HepG2 (cell line): ENCODE measurements around the gene WNK4. TPM values are rescaled to one million over a fixed set of nuclear protein-coding genes. Genes with fewer than 3 reads are reported as not detected.

Experiments
- ADNP ChIP-seq: sonication (generic); formaldehyde crosslinking; IDR thresholded peaks from 2 replicates; pipeline ENCODE4 v1.4.0; 2020; ENCODE audit warnings: missing genetic modification reagents
- ATF1 ChIP-seq: IDR thresholded peaks from 2 replicates; pipeline ENCODE4 v1.6.1; 2016; ENCODE audit warnings: mild to moderate bottlenecking, control low read depth
- ETV5 ChIP-seq: IDR thresholded peaks from 2 replicates; pipeline ENCODE4 v1.6.1; 2018; ENCODE audit warnings: missing biosample characterization, missing genetic modification reagents, inconsistent platforms, borderline replicate concordance
- EZH2 ChIP-seq: conservative IDR thresholded peaks from 2 replicates; pipeline ENCODE4 v1.6.1; 2012; ENCODE audit warnings: mild to moderate bottlenecking, low read depth, low read length, moderate library complexity
- GFI1 ChIP-seq: sonication (generic); formaldehyde crosslinking; IDR thresholded peaks from 2 replicates; pipeline ENCODE4 v1.5.0; 2020; ENCODE audit warnings: missing genetic modification reagents, mild to moderate bottlenecking, borderline replicate concordance
- KLF15 ChIP-seq: sonication (generic); formaldehyde crosslinking; IDR thresholded peaks from 2 replicates; pipeline ENCODE4 v1.8.1; 2023; ENCODE audit warnings: borderline replicate concordance, mild to moderate bottlenecking, inconsistent platforms, missing genetic modification reagents, mixed read lengths
- NCOR1 ChIP-seq: fragments of 200-600 bp; sonication (generic); IDR thresholded peaks from 2 replicates; pipeline ENCODE4 v1.7.0; 2017; ENCODE audit warnings: antibody characterized with exemption, low read length, borderline replicate concordance
- NFE2L2 ChIP-seq: fragments of 150-350 bp; IDR thresholded peaks from 2 replicates; pipeline ENCODE4 v1.6.1; 2014; ENCODE audit warnings: low read length
- NFIC ChIP-seq: IDR thresholded peaks from 2 replicates; pipeline ENCODE4 v1.6.1; 2012; ENCODE audit warnings: mild to moderate bottlenecking, low read length, inconsistent platforms
- NFKB2 ChIP-seq: sonication (generic); formaldehyde crosslinking; IDR thresholded peaks from 2 replicates; pipeline ENCODE4 v1.4.0; 2020; ENCODE audit warnings: missing genetic modification reagents, borderline replicate concordance
- POGZ ChIP-seq: sonication (generic); formaldehyde crosslinking; IDR thresholded peaks from 2 replicates; pipeline ENCODE4 v1.4.0; 2020; ENCODE audit warnings: mild to moderate bottlenecking, missing genetic modification reagents
- TCF7L2 ChIP-seq: IDR thresholded peaks from 2 replicates; pipeline ENCODE4 v1.6.1; 2011; ENCODE audit warnings: mild to moderate bottlenecking, low read depth, low read length, moderate library complexity
- ZKSCAN8 ChIP-seq: IDR thresholded peaks from 2 replicates; pipeline ENCODE4 v1.6.1; 2016; ENCODE audit warnings: borderline replicate concordance, missing genetic modification reagents, missing compliant biosample characterization
- ZNF18 ChIP-seq: sonication (generic); formaldehyde crosslinking; IDR thresholded peaks from 2 replicates; pipeline ENCODE4 v1.8.0; 2022; ENCODE audit warnings: mild to moderate bottlenecking, missing genetic modification reagents; ENCODE audit not compliant: insufficient replicate concordance
- ZNF501 ChIP-seq: sonication (generic); formaldehyde crosslinking; IDR thresholded peaks from 2 replicates; pipeline ENCODE4 v1.5.1; 2020; ENCODE audit warnings: mild to moderate bottlenecking, moderate library complexity, missing genetic modification reagents
- ZNF549 ChIP-seq: sonication (generic); formaldehyde crosslinking; IDR thresholded peaks from 2 replicates; pipeline ENCODE4 v1.5.0; 2020; ENCODE audit warnings: missing genetic modification reagents
- ZNF563 ChIP-seq: sonication (generic); formaldehyde crosslinking; IDR thresholded peaks from 2 replicates; pipeline ENCODE4 v1.8.0; 2022; ENCODE audit warnings: mild to moderate bottlenecking, moderate library complexity, missing genetic modification reagents
- ZNF607 ChIP-seq: sonication (generic); formaldehyde crosslinking; IDR thresholded peaks from 2 replicates; pipeline ENCODE4 v1.5.1; 2020; ENCODE audit warnings: missing genetic modification reagents, mild to moderate bottlenecking, borderline replicate concordance
- ZXDC ChIP-seq: sonication (generic); formaldehyde crosslinking; IDR thresholded peaks from 2 replicates; pipeline ENCODE4 v1.5.0; 2020; ENCODE audit warnings: mild to moderate bottlenecking, missing genetic modification reagents
- polyA plus RNA-seq, 8 experiments: library from polyadenylated mRNA; depleted of rRNA in 3 of 8; stranded (reverse) in 7 of 8; unstranded in 1 of 8; fragments of >200 nt; fragmentation: Illumina TruSeq in 4 of 8; extraction: Trizol in 4 of 8; gene quantifications; 2 replicates each; pipeline versions ENCODE4 v1.2.1 to v1.2.3, GENCODE V29; 2011 to 2016; ENCODE audit warnings: low read depth in 4 of 8, missing spikeins in 1 of 8, mixed read lengths in 1 of 8; ENCODE audit not compliant: insufficient read depth in 1 of 8
- total RNA-seq, 5 experiments: library from RNA; depleted of rRNA; stranded (reverse); fragments of >200 nt; fragmentation: Illumina TruSeq; extraction: Trizol; gene quantifications; 2 replicates each; pipeline ENCODE4 v1.2.3, GENCODE V29; 2016; ENCODE audit warnings: low read depth in 1 of 5

Gene WNK4
- total and polyA plus RNA-seq, 2 of the 13 experiments (the other 11 are each of a cell fraction or from before 2014, with no cell fraction given): 2.7 to 13.7 TPM

- TF ChIP-seq ZXDC (CRISPR knock-in tag) (no peak), ZNF18 (CRISPR knock-in tag) (no peak), EZH2 (no peak), NCOR1 (peak; percentile 60), ADNP (no peak), TCF7L2 (no peak), ZNF549 (CRISPR knock-in tag) (0 out of 2 replicates have a peak, but pooled peaks have one; percentile 64), NFKB2 (CRISPR knock-in tag) (no peak), NFE2L2 (no peak), GFI1 (CRISPR knock-in tag) (no peak), ZKSCAN8 (no peak), ETV5 (CRISPR knock-in tag) (no peak), ATF1 (CRISPR knock-in tag) (no peak), POGZ (no peak; the same call in 1 of the 2 replicates), KLF15 (CRISPR knock-in tag) (peak; percentile 39; the same call in 1 of the 2 replicates), NFIC (no peak), ZNF563 (CRISPR knock-in tag) (no peak; the same call in 1 of the 2 replicates), ZNF501 (CRISPR knock-in tag) (no peak), ZNF607 (no peak; the same call in 1 of the 2 replicates)
Measured at GRCh38 chr17:42744283-42744805, 36.1 kb upstream of the WNK4 start (continued).
